HG03460 (cell line): ENCODE data around the gene CPED1.
"Not testable (repeated sequence)": the region's sequence is repeated elsewhere in the genome, so short reads cannot be mapped to it uniquely, and the experiment has no call there.

Experiments used
- ATAC-seq: cut with Tn5 transposase; IDR thresholded peaks from one replicate; pipeline ENCODE4 v1.9.1; 2021; ENCODE audit not compliant: unreplicated experiment

CPED1 gene

DNA sequence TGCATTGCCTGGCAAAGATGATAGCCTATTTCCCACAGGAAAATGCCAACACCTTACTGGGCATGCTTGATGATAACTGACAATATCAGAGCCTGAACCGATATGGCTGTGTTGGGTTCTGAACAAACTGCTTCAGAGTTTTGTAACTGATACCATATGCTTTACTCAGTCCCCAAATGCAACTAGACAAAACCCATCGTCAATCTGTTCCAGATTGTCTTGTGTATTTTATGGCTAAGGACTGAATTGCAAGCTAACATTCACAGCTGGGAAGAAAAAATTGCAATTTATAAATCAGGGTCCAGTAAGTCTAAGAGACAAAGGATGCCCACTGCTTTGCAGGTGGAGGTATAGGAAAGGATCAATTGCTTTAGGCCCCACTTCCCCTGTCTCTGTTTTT is 223.5 kb downstream of the CPED1 start:
- ATAC-seq = no peak

DNA sequence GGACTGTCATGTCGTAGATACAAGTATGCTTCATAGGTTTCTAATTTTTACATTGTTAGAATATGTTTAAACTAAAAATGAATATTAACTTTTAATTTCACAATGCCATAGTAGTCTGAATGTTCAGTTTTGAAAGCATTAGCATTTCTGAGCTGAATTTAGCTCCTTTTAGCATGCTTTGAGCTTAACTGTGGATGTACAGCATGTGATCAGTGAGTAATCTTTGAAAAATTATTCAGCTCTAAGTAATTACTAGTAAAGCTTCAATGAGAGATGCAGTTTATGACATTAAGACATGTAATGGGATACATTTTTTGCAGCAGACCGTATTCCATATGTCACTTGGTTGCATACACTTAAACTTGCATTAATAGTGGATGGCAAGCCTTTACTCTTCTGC is 226.1 kb downstream of the CPED1 start:
- ATAC-seq = no peak

DNA sequence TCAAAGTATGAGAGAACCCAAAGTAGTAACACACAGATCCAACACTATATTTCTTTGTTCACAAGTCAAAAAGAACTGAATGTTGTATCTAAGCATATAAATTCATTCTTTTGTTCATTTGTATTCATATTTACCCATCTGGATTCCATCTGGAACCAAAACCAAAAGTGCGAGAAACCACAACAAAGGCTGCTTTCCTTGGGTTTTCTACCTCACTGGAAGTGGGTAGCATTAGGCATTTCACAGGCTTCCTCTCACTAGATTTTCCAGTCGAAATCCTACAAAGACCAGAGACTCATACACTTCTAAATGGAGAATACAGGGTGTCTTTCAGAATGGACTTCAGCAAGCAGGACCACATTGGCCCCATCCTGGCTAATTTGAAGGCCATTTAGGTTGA is 230.5 kb downstream of the CPED1 start:
- ATAC-seq = no peak

DNA sequence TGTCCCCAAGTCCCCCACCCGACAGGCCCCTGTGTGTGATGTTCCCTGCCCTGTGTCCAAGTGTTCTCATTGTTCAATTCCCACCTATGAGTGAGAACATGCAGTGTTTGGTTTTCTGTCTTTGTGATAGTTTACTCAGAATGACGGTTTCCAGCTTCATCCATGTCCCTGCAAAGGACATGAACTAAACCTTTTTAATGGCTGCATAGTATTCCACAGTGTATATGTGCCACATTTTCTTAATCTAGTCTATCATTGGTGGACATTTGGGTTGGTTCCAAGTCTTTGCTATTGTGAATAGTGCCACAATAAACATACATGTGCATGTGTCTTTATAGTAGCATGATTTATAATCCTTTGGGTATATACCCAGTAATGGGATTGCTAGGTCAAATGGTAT is 232.6 kb downstream of the CPED1 start:
- not testable (repeated sequence) for ATAC-seq

DNA sequence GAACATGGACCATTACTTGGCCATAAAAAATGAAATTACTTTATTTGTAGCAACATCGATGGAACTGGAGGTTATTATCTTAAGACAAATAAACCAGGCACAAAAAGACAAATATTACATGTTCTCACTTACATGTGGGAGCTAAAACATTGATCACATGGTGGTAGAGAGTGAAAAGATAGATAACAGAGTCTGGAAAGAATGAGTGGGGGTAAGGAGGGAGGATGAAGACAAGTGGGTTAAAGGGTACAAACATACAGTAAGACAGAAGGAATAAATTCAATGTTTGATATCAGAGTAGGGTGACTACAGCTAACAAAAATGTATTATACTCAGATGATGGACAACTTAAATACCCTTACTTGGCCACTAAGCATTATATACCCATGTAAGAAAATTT is 240.3 kb downstream of the CPED1 start:
- no peak for ATAC-seq

DNA sequence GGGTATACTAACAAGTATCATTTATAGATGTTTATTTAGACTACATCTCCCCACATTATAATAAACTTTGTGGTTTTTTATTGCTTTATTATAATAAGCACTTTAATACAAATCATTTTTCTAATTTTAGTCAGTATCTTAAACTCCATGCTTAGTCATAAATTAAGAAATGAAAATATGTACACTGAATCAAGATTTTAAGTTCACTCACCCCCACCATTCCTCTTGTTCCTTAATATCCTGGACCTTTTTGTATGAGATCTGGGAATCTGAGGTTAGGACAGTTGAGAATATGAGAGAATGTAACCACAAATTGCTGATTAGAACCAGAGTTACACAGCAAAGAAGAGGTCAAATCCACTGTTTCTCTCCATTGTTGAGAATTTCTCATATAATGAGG is 246.7 kb downstream of the CPED1 start:
- ATAC-seq = no peak

DNA sequence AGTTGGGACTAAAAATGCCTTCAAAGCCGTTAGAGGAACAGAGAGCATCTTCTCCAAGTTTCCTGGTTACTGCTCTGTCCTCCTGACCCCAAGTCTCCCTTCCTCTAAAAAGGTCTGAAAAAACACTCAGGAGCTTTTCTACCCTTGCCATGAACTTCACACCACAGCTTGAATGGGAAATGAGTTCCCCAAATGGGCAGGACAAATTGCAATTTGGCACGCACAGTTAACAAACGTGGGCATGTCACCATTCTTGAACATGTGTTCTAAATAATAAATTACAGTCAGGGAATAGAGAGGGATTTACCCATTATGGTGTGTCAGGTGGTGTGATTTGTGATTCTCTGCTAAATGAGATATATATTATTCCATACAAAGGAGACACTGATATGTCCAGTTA is 249.1 kb downstream of the CPED1 start:
- no peak for ATAC-seq

DNA sequence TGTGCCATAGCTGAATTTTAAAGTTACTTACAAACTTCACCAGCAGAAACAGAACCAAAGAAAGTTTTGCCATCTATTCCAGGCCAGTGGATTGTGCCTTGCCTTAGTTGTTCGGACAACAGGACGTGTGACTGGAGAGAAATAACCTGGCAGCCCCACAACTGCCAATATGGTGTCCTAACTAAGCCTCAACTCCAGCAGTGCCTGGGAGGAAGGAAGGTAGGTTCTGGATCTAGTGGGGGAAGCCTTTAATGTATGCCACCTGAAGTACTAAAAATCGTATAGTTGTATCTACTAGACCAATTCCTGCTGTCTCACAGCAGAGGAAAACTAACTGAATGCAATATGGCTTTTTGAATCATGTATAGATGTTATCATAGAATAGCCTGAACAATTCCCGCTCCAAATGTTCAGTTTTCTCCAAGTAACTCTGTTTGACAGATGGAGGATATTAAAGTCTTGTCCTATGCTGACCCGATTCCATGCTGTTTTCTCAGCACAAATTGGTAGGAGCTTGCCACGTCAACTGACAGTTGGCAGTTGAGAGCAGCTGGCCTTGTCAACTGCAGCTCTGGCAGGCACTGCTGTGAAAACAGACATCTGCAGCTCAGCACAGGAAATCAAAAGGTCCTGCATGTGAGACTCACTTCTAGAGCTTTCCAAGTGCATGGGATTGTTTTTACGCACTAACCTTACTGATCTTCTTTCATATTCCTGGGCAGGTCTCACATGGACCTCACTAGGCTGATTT is 255.8 kb downstream of the CPED1 start:
- ATAC-seq = no peak

DNA sequence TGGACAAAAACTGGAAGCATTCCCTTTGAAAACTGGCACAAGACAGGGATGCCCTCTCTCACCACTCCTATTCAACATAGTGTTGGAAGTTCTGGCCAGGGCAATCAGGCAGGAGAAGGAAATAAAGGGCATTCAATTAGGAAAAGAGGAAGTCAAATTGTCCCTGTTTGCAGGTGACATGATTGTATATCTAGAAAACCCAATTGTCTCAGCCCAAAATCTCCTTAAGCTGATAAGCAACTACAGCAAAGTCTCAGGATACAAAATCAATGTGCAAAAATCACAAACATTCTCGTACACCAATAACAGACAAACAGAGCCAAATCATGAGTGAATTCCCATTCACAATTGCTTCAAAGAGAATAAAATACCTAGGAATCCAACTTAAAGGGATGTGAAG is 262.9 kb downstream of the CPED1 start:
- ATAC-seq = not testable (repeated sequence)

DNA sequence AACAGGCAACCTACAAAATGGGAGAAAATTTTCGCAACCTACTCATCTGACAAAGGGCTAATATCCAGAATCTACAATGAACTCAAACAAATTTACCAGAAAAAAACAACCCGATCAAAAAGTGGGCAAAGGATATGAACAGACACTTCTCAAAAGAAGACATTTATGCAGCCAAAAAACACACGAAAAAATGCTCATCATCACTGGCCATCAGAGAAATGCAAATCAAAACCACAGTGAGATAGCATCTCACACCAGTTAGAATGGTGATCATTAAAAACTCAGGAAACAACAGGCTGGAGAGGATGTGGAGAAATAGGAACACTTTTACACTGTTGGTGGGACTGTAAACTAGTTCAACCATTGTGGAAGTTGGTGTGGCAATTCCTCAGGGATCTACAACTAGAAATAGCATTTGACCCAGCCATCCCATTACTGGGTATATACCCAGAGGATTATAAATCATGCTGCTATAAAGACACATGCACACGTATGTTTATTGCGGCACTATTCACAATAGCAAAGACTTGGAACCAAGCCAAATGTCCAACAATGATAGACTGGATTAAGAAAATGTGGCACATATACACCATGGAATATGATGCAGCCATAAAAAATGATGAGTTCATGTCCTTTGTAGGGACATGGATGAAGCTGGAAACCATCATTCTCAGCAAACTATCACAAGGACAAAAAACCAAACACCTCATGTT is 264.2 kb downstream of the CPED1 start:
- ATAC-seq = not testable (repeated sequence)

DNA sequence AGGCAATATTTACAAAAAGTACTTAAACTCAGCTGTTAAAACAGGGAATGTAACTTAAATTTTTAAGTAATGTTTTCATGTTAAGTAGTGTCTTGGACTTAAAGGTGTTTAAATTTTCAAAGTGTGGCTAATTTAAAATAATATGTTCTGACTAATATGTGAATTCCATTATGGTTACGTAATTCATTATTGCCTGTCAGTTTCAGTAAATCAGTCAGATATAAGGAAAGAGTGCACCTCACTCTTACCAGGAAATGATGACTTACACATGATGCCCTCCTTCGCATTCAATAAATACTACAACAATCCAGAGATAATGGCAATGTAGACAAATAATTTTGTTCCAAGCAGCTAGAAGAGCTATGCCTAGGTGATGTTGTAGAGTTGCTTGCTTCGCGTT is 271.3 kb downstream of the CPED1 start:
- ATAC-seq = no peak

DNA sequence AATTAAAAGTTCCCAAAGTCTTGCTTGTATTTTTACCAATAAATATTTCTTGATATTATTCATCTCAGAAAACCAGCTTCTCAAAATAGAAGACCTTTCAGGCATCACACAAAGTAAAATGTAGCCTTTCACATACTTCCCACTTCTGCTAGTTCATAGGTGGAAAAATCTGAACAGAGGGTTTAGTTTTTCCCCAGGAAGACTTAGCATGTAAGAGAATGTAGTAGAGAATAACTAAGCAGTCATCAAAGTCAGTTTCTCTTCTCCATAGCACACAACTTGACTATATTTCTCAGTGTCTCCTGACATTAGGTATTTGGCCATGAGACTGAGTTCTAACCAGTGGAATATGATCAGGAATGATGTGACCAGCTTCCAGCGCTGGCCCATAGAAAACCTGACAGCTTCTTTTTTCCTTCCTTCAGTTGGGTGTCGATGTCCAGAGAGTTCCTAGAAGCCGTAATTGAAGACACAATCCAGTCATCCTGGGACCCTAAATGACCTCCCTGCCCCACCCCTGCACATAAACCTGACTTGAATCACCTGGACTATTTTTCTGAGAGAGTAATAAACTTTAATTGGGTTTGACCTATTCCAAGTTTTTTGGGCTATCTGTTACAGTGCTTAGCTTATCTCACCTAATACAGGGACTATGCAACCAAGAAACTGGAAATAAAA is 272.8 kb downstream of the CPED1 start:
- ATAC-seq = no peak

DNA sequence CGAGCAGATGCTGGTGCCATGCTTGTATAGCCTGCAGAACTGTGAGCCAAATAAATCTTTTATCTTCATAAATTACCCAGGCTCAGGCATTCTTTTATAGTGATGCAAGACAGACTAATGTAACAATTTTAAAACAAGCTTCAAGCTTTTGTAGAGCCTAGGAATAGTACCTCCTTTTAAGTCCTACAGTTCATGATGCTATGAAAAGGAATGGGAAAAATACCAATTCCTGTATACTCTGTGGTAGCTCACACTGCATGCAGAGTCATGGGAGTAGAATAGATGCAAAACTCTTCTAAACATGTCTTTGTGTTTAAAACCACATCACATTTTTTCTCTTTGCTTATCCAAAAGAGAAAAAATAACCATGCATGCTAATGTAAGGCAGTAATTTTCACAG is 273.7 kb downstream of the CPED1 start:
- ATAC-seq = no peak

DNA sequence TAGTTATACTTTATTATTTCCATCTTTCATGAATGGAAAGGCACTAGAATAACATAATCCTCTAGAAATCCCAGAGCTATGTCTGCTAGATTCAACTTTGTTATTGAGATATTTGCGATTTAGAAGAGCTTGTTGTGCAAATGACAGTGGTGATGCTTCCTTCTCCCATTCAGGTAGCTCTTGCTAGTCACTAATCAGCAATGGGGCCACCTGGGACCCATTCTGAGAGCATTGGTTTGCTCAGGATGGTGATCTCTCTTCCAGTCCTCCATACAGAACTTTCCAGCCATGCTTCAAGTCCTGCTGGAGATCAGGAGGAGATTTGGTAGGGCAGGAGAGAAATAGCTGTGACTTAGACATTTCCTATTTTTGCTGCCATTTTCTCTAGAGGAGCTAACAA is 274.5 kb downstream of the CPED1 start:
- ATAC-seq = no peak

DNA sequence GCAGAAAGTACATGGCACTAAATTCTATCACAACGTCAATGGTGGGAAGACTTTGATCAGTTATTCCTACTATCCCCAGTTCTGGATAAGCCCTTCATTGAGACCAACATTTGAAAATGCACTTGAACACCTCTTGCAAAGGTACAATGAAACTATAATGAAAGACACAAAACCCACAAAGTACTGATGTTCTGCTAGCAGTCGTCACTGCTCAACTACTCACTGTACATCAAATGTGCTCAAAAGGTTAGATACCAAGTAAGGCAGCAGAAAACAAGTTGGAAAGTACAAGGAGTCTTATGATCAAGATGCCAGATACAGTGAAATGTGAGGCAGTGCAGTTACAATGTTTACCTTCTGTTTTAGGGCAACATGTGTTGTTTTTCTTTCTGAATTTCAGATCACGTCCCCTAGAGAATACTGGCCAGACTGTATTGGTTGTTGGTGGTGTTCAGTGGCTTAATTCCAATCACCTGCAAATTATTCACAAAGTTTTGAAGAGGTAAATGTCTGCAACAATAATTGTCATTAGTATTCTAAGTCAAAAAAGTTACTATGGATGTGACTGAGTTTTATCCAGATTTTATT is 277.9 kb downstream of the CPED1 start:
- ATAC-seq = no peak

DNA sequence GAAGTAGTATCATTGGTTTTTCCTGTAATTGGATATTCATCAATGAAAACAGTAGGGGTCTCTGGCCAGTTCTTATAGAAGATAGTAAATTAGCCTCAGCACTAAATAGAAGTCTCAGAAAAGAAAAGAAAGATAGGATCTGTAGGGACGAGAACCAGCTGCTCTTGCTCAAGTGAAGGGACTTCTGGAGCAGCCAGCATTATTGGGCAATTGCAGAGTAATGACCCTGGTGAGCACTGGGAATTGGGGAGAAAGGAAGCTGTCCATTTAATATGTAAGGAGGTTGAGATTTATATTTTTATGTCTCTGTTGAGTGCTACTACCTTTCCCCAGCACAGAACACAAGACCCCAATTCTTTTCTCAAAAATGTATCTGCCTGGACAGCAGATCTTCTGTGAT is 279.1 kb downstream of the CPED1 start:
- no peak for ATAC-seq

DNA sequence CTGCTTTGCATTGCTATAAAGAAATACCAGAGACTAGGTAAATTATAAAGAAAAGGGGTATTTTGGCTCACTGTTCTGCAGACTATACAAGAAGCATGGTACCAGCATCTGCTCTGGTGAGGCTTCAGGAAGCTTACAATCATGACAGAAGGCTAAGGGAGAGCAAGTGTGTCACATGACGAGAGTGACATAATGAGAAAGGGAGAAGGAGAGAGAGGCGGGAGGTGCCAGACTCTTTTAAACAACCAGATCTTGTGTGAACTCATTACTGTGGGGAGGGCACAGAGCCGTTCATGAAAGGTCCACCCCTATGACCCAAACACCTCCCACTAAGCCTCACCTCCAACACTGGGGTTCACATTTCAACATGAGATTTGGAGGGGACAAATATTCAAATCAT is 281.3 kb downstream of the CPED1 start:
- no peak for ATAC-seq

DNA sequence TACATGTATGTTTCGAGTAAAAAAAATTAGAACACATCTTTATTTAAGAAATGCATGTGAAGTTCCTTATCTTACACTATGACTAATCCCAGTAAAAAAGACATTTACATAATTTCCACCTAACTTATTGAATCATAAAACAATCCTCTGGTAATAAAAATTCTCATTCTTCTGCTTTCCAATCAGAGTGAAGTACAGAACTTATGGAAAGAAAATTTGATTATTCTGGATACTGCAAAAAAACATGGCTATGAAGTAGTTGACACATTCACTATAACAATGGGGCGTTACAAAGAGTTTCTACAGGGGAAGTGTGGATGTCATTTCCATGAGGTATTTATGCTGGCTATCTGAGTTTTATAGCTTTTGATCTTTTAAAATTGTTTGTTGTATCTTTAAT is 282.6 kb downstream of the CPED1 start:
- no peak for ATAC-seq

DNA sequence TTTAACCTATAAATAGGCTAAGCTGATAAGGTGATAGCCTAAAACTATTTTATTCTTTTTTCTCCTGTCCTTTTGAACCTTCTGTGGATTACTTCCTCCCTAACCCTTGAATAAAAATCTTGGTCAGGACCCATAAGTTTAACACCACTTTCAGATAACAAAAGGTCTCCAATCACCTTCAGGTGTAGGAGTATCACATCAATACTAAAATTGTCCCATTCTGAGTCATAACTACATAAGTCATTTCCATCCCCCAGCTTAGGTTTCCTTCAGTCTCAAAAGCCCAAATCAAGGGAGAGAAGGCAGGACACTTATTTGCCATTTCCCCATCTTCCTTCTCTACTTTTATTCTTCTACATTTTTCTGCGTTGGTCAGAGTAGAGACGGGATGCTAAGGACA is 283.4 kb downstream of the CPED1 start:
- ATAC-seq = no peak

DNA sequence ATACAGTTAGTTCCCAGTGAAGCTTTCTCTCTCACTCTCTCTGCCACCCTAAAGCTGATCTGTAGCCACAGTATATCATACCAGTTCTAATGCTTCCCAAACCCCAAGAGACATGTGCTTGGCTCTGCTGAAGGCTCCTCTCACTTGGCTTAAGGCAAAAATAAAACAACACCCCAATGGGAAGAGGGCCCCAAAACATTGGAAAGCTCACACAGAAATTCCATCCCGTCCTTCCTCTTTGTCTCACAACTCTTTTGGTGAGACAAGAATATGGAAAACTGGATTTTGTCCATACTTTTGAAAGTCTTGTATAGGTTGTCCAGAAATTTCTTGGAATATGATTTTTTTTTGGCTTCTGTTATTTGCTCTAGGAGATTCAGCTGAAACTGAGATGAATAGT is 284.2 kb downstream of the CPED1 start:
- no peak for ATAC-seq

DNA sequence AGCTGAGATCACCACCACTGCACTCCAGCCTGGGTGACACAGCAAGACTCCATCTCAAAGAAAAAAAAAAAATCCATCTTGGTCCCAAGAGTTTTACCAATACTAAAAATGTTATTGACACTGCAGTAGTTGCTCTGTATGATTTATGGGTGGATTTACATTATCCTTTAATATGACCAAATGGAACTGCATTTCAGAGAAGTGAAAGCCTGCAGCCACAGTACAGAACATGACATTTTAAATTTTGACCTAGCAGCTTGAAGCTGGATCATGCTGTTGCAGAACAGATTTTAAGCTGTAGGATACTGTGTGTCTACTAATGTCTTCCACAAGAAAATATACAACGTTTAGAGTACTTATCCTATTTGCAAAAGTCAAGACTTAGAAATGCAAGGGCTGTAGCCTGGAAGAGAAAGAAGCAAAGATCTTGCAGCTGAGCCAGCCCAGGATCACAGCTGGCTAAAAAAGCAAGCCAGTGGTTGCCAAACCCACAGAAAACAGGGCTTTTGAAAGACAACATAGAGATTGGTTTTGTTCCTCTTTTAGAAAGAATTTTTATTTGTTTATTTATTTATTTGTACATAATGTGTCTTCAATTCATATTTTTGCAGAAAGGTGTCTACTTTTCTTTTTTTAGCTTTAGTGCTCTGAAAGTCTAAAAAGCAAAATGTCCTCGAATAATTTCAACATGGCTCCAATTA is 285.1 kb downstream of the CPED1 start:
- ATAC-seq = no peak
